ENCODE results near the gene TNIK. TPM values are rescaled to one million over a fixed set of nuclear protein-coding genes. Genes with fewer than 3 reads are reported as not detected.

Gene TNIK
- polyA plus RNA-seq, 1 of the 3 experiments (the other 2 are of a cell fraction) = 19.4 TPM

DNA sequence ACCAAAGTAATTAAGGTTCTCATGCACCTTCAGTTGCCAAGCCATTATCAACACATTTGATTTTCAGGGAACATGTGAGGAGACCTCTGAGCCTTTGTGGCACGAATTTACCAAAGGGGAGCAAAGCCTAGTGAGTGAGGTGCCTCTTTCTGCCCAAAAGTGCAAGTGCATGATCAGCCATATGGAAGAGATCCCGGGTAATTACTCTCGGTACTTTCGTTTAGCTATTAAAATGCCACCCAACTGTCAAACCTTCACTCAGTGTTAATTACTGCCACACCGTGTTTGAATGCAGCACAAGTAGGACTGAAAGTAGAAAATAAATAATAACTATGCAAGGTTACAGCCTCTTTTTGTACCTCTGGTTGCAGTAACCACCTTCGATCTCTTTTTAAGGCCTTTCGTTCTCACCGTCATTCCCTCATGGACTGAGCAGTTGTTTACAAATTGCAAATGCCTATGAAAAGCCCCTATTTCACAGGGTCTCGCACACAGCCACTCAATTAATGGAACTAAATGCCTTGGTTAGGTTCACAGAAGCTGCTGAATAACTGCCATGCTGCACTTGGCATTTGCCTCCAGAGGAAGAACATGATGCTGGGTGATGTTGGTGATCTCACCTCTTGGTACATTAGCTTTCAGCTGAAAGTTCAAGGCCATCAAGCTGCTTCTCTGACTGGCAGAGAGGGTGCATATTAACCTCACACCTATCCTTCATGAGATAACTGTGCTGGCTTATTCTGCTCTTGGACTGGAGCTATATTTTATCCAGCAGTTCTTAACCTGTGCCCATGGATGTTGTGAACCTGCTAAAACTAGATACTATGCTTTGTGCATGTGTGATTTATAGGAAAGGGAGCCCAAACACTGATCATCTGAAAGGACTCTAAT is 69.9 kb downstream of the TNIK start (continued):
- TF ChIP-seq, protein P1, sequence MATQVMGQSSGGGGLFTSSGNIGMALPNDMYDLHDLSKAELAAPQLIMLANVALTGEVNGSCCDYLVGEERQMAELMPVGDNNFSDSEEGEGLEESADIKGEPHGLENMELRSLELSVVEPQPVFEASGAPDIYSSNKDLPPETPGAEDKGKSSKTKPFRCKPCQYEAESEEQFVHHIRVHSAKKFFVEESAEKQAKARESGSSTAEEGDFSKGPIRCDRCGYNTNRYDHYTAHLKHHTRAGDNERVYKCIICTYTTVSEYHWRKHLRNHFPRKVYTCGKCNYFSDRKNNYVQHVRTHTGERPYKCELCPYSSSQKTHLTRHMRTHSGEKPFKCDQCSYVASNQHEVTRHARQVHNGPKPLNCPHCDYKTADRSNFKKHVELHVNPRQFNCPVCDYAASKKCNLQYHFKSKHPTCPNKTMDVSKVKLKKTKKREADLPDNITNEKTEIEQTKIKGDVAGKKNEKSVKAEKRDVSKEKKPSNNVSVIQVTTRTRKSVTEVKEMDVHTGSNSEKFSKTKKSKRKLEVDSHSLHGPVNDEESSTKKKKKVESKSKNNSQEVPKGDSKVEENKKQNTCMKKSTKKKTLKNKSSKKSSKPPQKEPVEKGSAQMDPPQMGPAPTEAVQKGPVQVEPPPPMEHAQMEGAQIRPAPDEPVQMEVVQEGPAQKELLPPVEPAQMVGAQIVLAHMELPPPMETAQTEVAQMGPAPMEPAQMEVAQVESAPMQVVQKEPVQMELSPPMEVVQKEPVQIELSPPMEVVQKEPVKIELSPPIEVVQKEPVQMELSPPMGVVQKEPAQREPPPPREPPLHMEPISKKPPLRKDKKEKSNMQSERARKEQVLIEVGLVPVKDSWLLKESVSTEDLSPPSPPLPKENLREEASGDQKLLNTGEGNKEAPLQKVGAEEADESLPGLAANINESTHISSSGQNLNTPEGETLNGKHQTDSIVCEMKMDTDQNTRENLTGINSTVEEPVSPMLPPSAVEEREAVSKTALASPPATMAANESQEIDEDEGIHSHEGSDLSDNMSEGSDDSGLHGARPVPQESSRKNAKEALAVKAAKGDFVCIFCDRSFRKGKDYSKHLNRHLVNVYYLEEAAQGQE (IDR thresholded peaks at IDR 0.05; ENCODE audit: low read depth, low read length) = no peak
- no peak for TF ChIP-seq JUND (IDR thresholded peaks at IDR 0.05)
- TF ChIP-seq NFIC (IDR thresholded peaks at IDR 0.05; ENCODE audit: borderline replicate concordance) = no peak
- TF ChIP-seq NRF1 (IDR thresholded peaks at IDR 0.05; ENCODE audit: low read depth, low read length) = no peak
- TF ChIP-seq GATA2 (CRISPR knock-in tag; IDR thresholded peaks at IDR 0.05) = no peak
- TF ChIP-seq FOSL2 (IDR thresholded peaks at IDR 0.05; ENCODE audit: borderline replicate concordance, low read depth) = no peak
- TF ChIP-seq POLR2AphosphoS5 (IDR thresholded peaks at IDR 0.05; ENCODE audit: low read depth, low read length) = no peak

DNA sequence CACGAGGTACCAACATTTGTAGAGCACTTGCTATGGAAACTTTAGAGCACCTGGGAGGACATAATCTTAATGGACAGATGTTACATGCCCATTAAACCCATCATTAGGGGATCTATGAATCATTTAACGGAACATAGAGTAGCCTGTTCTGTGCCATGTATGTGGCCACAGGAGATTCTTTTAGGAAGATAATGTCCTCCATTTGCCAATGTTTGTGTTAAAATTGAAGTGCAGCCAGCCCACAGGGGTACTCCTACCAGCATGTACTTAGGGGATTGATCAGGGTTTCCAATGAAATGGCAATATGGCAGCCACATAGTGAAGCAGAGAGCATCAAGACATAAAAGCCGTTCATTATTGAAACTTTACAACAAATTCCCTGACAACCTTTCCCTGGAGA is 70.7 kb downstream of the TNIK start:
- ChIA-PET POLR2A (no interaction called here), CTCF (no interaction called here)
- Histone ChIP-seq H3K4me2 (no peak overlapping the region), H3F3A (replicated peaks; ENCODE audit: insufficient read depth) (peaks cover 15% of the 10 kb centered on the region), H3K9me3 (no peaks in the 10 kb centered on the region; the same call in 1 of the 2 replicates), H3K4me3 (ENCODE audit: low read depth in 2 of 2, low read length in 1 of 2) (no peak overlapping the region), H3K9me2 (no peaks in the 10 kb centered on the region), H4K20me1 (ENCODE audit: insufficient read depth) (no peaks in the 10 kb centered on the region), H3K79me2 (ENCODE audit: insufficient read depth) (peaks cover 83% of the 10 kb centered on the region), H3K27me3 (ENCODE audit: insufficient read depth) (no peaks in the 10 kb centered on the region), H3K4me1 (ENCODE audit: control insufficient read depth in 1 of 2, insufficient read depth in 2 of 2, low read depth in 1 of 2, low read length in 1 of 2) (peaks cover 4 to 8% of the 10 kb centered on the region in 2 experiments), H3K9ac (no peak overlapping the region), H3K27ac (ENCODE audit: low read depth in 2 of 2, low read length in 1 of 2) (no peak overlapping the region), H2AFZ (ENCODE audit: low read depth) (no peak overlapping the region), H3K36me3 (replicated peaks in 1 of 2; ENCODE audit: control insufficient read depth in 1 of 2, insufficient read depth in 2 of 2, low read length in 1 of 2) (peaks cover 0 to 15% of the 10 kb centered on the region in 2 experiments)
- TF ChIP-seq NRF1 (IDR thresholded peaks at IDR 0.05; ENCODE audit: low read depth, low read length) (no peak), FOXJ3 (CRISPR knock-in tag; IDR thresholded peaks at IDR 0.05) (no peak), GATA2 (CRISPR knock-in tag; IDR thresholded peaks at IDR 0.05) (no peak), TCF12 (IDR thresholded peaks at IDR 0.05) (no peak), POLR2AphosphoS5 (IDR thresholded peaks at IDR 0.05; ENCODE audit: low read depth, low read length) (no peak), NFIC (IDR thresholded peaks at IDR 0.05; ENCODE audit: borderline replicate concordance) (no peak), SIN3A (IDR thresholded peaks at IDR 0.05; ENCODE audit: borderline replicate concordance, low read depth, low read length) (no peak), SMC3 (IDR thresholded peaks at IDR 0.05; ENCODE audit: low read depth, low read length) (no peak), FOSL2 (IDR thresholded peaks at IDR 0.05; ENCODE audit: borderline replicate concordance, low read depth) (no peak), TAF1 (IDR thresholded peaks at IDR 0.05; ENCODE audit: borderline replicate concordance, low read depth, low read length) (no peak), RFX5 (IDR thresholded peaks at IDR 0.05; ENCODE audit: low read length) (no peak), FOXM1 (IDR thresholded peaks at IDR 0.05; ENCODE audit: low read depth) (no peak)
- TF ChIP-seq, protein P2, sequence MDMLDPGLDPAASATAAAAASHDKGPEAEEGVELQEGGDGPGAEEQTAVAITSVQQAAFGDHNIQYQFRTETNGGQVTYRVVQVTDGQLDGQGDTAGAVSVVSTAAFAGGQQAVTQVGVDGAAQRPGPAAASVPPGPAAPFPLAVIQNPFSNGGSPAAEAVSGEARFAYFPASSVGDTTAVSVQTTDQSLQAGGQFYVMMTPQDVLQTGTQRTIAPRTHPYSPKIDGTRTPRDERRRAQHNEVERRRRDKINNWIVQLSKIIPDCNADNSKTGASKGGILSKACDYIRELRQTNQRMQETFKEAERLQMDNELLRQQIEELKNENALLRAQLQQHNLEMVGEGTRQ (IDR thresholded peaks at IDR 0.05; ENCODE audit: borderline replicate concordance, low read depth, low read length) = no peak
- TF ChIP-seq, protein P3, sequence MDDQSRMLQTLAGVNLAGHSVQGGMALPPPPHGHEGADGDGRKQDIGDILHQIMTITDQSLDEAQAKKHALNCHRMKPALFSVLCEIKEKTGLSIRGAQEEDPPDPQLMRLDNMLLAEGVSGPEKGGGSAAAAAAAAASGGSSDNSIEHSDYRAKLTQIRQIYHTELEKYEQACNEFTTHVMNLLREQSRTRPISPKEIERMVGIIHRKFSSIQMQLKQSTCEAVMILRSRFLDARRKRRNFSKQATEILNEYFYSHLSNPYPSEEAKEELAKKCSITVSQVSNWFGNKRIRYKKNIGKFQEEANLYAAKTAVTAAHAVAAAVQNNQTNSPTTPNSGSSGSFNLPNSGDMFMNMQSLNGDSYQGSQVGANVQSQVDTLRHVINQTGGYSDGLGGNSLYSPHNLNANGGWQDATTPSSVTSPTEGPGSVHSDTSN (IDR thresholded peaks at IDR 0.05) = no peak
- TF ChIP-seq, protein P4, sequence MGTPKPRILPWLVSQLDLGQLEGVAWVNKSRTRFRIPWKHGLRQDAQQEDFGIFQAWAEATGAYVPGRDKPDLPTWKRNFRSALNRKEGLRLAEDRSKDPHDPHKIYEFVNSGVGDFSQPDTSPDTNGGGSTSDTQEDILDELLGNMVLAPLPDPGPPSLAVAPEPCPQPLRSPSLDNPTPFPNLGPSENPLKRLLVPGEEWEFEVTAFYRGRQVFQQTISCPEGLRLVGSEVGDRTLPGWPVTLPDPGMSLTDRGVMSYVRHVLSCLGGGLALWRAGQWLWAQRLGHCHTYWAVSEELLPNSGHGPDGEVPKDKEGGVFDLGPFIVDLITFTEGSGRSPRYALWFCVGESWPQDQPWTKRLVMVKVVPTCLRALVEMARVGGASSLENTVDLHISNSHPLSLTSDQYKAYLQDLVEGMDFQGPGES (IDR thresholded peaks at IDR 0.05; ENCODE audit: low read depth, low read length) = no peak
- TF ChIP-seq, protein P5, sequence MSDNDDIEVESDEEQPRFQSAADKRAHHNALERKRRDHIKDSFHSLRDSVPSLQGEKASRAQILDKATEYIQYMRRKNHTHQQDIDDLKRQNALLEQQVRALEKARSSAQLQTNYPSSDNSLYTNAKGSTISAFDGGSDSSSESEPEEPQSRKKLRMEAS (IDR thresholded peaks at IDR 0.05; ENCODE audit: low read depth) = no peak
- TF ChIP-seq, protein P1 (IDR thresholded peaks at IDR 0.05; ENCODE audit: low read depth, low read length) = no peak
- 58% methylated on average over 3 of the region's 3 CpGs for WGBS (ENCODE audit: low lambda C conversion rate)
- DNase-seq = no peak
